Right hindlimb (tissue), 1 donor: ENCODE data around the gene FXR2.
"Not testable (repeated sequence)": the region's sequence is repeated elsewhere in the genome, so short reads cannot be mapped to it uniquely, and the experiment has no call there.

Source experiments
- DNase-seq: peaks from one replicate; pipeline ENCODE4 v3.0.0-alpha.2; 2018

FXR2 gene

GRCh38 chr17:7614425-7615264 is at the start of gene FXR2:
Gene FXR2 (minus strand): TSS chr17:7614897. CDS start chr17:7614532, 365 bp downstream.
- DNase-seq: peak; percentile 100

GRCh38 chr17:7656958-7657609 is 42.4 kb upstream of the FXR2 start:
- peak; percentile 51 for DNase-seq

GRCh38 chr17:7655541-7655840 is 40.8 kb upstream of the FXR2 start:
- no peak for DNase-seq

- no peak for DNase-seq
These were observed 40.3 kb upstream of the FXR2 start for GRCh38 chr17:7654832-7655540.

- DNase-seq: no peak
These were observed 38.0 kb upstream of the FXR2 start for GRCh38 chr17:7652388-7653356.

GRCh38 chr17:7651665-7652387 is 37.1 kb upstream of the FXR2 start:
- DNase-seq: peak; percentile 72

- no peak for DNase-seq
These were observed 36.5 kb upstream of the FXR2 start for GRCh38 chr17:7651097-7651664.

- DNase-seq: peak; percentile 83
These were observed 35.9 kb upstream of the FXR2 start, which contains the start of gene ATP1B2 for GRCh38 chr17:7650509-7651096. Gene ATP1B2 (plus strand): TSS chr17:7650926. CDS start chr17:7651519, 593 bp downstream.

- DNase-seq: no peak
These were observed 32.3 kb upstream of the FXR2 start for GRCh38 chr17:7647018-7647417.

- DNase-seq: no peak
These were observed 31.8 kb upstream of the FXR2 start for GRCh38 chr17:7646457-7646856.

- no peak for DNase-seq
These were observed 30.1 kb upstream of the FXR2 start for GRCh38 chr17:7644775-7645174.

GRCh38 chr17:7641635-7642034 is 26.9 kb upstream of the FXR2 start:
- not testable (repeated sequence) for DNase-seq

GRCh38 chr17:7640783-7641182 is 26.1 kb upstream of the FXR2 start:
- DNase-seq: no peak

- DNase-seq: no peak
These were observed 21.5 kb upstream of the FXR2 start for GRCh38 chr17:7636163-7636562.

GRCh38 chr17:7634384-7634783 is 19.7 kb upstream of the FXR2 start:
- DNase-seq: peak; percentile 81

GRCh38 chr17:7633093-7633492 is 18.4 kb upstream of the FXR2 start:
- DNase-seq: no peak

- no peak for DNase-seq
These were observed 17.8 kb upstream of the FXR2 start for GRCh38 chr17:7632492-7632894.

GRCh38 chr17:7631398-7632380 is 17.0 kb upstream of the FXR2 start:
- DNase-seq: no peak

- DNase-seq: no peak
These were observed 15.4 kb upstream of the FXR2 start, which contains the start of gene SHBG for GRCh38 chr17:7629939-7630571. Gene SHBG (plus strand): TSS chr17:7630135. CDS start chr17:7630173, 38 bp downstream.
